GM21381 (cell line): ENCODE results near the gene ZBTB46.
"Not testable (repeated sequence)": the region's sequence is repeated elsewhere in the genome, so short reads cannot be mapped to it uniquely, and the experiment has no call there.

Experiments
- ATAC-seq: cut with Tn5 transposase; IDR thresholded peaks from one replicate; pipeline ENCODE4 v1.9.1; 2021; ENCODE audit warnings: mild to moderate bottlenecking, moderate library complexity; ENCODE audit not compliant: unreplicated experiment

ZBTB46 gene

GRCh38 chr20:63859166-63859699 lies 28.2 kb upstream of the ZBTB46 start:
- no peak for ATAC-seq

DNA sequence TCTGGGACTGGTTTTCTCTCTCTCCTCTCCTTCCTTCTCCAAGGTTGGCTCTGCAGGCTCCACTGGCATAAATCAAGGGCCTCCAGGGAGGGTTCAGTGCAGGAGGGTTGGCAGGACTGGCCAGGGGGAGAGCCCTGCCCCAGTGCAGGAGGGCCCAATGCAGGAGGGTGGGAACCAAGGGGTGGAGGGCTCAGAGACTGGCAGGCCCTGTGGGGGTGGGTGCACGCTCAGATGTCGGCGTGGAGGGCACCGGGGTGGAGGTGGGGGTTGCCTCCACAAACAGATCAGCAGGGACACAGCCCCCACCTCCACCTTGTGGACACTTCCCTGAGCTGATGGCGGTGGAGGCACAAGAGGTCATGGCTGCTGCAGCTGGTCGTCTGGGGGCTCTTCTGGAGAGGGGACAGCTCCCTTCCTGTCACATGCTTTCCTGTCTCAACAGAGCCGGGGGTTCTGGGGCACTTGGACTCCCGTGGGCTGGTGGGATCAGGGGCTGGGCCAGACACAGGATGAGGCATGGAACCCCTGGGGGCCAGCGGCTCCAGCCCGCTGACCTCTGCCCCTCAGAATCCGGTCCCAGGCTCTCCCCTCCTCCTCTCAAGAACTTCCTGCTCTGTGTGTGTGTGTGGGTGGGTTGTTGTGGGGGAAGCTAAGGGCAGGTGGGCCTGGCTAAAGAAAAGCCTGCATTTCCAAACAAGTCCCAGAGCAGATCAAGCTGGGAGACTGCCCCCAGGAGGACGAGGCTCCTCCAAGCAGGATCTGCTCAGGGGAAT lies 27.5 kb upstream of the ZBTB46 start:
- no peak for ATAC-seq

DNA sequence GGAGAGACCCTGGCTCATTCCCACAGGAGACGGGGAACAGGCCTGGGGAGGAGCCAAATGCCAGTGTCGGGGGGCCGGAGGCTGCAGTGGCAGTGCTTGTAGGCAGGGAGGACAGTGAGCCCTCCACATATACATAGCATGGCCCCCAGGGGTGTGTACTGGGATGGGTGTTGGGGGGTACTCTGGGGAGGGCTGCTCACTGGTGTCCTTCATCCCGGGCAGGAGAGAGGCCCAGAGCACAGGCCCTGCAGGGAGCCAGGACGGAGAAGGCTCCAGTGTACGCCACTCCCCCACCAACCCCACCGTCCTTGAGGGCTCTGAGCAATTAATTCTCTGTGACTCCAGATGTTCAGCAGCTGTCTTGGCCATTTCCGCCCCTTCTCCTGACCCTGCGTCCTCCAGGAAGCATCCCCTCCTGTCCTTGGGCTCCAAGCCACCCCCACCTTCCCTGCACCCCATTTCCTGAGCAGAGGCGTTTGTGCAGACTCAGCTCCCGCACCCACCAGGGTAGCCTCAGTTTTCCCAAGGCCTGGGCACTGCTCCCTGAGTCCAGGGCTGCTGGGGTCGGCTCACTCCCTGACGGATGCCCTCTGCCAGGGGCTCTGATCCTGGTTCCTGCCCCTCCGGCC lies 26.8 kb upstream of the ZBTB46 start:
- ATAC-seq = no peak

DNA sequence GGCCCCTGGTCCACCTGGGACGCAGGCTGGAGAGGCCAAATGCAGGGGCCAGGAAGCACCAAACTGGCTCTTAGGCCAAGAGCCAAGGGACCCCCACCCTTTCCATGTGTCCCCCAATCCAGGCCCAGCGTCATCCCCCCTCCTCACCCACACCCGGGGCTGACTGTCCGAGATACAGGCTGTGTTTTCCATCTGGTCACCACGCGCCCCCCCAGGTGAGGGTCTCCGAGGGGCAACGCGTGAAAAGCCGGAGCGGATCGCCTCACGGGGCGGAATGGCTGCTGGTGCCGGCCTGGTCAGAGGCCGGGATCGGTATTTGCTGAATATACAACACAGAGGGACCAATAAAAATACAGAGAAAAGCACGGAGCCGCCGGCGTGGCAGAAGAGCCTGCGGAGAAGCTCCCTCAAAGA lies 25.0 kb upstream of the ZBTB46 start:
- ATAC-seq = no peak

- ATAC-seq = no peak
Measured at GRCh38 chr20:63855363-63856097, 24.5 kb upstream of the ZBTB46 start.

DNA sequence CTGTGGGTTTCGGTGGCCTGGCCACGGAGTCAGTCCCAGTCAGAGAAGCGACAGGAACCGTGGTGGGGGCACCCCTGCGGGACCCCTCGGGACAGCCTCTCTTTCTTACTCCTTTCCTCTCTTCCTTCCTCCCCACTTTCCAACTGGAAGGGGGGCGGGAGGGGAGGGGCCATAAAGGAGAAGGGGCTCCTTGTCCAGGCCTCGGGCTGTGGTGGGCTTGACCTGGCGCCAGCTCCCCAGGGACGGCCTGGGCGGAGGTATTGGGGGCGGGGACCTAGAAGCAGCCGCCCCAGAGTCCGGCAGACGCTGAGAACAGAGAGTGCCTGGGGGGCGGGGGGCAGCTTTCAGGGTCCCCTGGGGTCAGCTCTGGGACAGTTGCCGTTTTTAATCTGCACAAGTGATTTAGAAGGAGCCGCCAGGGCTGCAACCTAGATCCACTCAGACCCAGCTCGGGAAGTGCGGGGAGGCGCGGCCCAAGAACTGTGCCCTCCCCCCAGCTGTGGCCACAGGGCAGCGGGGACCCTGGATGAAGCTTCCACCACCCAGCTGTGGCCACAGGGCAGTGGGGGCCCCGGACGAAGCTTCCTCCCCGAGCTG lies 23.8 kb upstream of the ZBTB46 start:
- no peak for ATAC-seq

GRCh38 chr20:63854069-63854765 lies 23.2 kb upstream of the ZBTB46 start:
- ATAC-seq = no peak

DNA sequence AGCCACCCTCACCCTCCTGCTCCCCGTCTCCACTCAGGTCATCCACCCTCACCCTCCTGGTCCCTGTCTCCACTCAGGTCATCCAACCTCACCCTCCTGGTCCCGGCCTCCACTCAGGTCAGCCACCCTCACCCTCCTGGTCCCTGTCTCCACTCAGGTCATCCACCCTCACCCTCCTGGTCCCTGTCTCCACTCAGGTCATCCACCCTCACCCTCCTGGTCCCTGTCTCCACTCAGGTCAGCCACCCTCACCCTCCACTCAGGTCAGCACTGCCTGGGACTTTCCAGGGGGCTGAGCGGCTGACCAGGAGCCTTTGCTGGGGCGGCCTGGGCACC lies 22.6 kb upstream of the ZBTB46 start:
- not testable (repeated sequence) for ATAC-seq

DNA sequence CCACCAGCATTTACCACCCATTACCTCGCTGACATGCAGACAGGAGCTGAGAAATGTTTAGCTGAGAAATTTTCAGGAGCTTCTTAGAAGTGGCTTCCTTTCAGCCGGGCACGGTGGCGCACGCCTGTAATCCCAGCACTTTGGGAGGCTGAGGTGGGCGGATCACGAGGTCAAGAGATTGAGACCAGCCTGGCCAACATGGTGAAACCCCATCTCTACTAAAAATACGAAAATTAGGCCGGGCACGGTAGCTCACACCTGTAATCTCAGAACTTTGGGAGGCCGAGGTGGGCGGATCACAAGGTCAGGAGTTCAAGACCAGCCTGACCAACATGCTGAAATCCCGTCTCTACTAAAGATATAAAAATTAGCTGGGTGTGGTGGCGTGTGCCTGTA lies 20.5 kb upstream of the ZBTB46 start:
- ATAC-seq = not testable (repeated sequence)

DNA sequence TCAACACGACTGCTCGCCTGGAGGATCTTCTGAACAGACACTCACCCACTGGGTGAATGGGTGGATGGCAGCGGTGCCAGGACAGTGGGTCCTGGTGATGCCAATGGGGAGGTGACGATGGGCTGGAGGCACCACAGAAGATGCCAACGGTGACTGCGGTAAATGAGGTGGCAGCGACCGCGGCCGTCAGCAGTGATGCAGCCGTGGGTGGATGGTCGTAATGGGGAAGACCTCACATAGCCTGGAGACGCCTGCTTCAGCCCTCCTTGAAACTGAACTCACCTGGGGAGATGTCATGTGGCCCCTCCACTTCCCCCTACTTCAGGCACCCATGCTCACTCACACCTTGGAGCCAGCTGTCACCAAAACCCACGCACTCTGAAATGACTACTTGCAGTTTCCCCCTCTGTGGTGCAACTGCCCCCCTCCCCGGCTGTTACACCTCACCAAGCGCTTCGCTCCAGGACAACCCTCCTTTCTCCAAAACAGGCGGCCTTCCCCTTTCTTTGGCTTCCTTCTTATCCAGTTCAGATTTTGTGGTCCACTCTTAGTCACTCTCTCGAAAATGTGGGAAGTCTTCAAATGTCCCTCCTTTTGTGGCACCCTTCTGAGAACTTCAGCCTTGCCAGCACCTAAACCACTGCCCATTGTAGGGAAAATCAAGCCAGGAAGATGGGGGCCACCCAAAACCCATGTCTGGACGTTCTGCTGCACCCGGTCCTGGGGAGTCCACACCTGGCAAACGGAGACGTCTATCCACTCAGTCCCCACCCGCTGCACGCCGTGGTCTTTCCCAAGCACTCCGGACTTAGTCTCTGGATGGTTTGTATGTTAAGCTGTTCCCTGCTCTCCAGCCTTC lies 19.9 kb upstream of the ZBTB46 start:
- ATAC-seq = peak; percentile 72

- ATAC-seq = no peak
Measured at GRCh38 chr20:63848003-63848911, 17.2 kb upstream of the ZBTB46 start.

DNA sequence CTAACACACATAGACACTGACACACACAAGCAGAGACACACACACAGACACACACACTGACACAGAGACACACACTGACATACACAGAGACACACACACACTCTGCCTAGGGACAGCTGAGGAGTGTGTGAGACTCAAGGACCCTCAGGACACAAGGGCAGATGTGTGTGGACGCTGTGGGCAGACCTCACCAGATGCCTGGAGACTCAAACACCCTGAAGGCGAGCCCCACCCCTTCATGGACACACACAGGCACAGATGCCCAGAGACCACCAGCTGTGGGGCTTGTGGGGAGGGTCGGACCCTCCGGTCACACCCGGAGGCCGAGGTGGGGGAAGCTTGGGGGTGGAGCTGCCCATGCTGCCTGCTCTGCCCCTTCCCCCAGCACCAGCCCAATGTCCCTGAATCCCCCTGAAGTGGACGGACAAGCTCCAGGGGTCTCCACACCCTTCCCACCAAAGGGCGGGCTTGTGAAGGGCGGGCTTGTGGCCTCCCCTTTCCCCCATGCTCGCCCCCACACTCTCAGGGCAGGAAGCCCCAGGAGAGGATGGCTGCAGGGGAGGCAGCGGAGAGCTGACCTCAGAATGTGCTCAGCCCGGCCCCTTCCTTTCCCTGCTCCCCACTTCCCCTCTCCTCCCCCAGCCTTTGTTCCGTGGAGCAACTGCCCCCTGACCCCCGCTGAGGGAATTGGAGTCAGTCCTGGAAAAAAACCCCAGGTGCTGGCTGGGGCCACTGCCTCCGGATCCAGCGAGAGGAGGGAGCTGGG lies 16.4 kb upstream of the ZBTB46 start:
- no peak for ATAC-seq

- no peak for ATAC-seq
Measured at GRCh38 chr20:63846888-63847236, 15.8 kb upstream of the ZBTB46 start.

- ATAC-seq = no peak
Measured at GRCh38 chr20:63846128-63846771, 15.2 kb upstream of the ZBTB46 start.

- no peak for ATAC-seq
Measured at GRCh38 chr20:63844511-63844991, 13.5 kb upstream of the ZBTB46 start.

DNA sequence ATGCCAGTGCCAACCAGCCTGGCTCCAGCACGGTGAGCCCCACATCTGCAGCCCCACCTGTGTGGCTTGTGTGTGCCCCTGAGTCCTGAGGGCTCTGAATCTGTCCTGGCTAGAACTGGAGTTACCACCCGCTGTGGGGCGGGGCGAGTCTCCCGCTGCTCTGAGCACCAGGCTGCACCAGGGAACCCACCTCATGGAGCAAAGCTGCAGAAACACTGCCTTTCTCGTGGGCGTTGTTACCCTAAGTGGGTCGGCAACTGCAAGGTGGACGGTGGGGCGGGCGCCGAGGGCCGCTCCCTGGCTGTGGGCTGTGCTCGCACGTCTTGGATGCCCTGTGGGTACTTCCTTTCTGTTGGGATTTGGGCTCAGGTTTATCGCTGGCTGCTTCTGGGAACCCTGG lies 12.7 kb upstream of the ZBTB46 start:
- no peak for ATAC-seq

DNA sequence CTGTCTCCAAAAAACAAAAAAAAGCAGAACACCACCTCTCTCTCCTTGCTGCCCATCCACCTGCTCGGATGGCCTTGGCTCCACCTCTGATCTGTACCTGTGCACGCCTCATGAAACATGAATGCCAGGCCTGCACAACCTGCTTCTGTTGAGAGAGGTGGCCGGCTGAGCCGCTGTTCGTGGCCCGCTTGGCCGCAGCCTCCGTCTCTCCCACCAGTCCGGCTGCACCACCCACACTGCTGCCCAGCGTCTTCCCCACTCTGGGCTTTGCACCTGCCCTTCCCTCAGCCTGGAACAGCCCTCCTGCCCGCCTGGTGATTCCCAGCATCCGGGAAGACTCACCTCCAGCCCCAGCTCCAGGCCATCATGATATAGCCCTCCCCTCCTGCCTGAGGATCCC lies 12.2 kb upstream of the ZBTB46 start:
- no peak for ATAC-seq

- ATAC-seq = no peak
Measured at GRCh38 chr20:63842258-63842657, 11.2 kb upstream of the ZBTB46 start.
